GM19351 (cell line): ENCODE results near the gene KRT75.
"Not testable (repeated sequence)": the region's sequence is repeated elsewhere in the genome, so short reads cannot be mapped to it uniquely, and the experiment has no call there.

Experiments used
- ATAC-seq: cut with Tn5 transposase; IDR thresholded peaks from one replicate; pipeline ENCODE4 v1.9.1; 2021; ENCODE audit warnings: mild to moderate bottlenecking, moderate library complexity; ENCODE audit not compliant: unreplicated experiment

Gene KRT75

DNA sequence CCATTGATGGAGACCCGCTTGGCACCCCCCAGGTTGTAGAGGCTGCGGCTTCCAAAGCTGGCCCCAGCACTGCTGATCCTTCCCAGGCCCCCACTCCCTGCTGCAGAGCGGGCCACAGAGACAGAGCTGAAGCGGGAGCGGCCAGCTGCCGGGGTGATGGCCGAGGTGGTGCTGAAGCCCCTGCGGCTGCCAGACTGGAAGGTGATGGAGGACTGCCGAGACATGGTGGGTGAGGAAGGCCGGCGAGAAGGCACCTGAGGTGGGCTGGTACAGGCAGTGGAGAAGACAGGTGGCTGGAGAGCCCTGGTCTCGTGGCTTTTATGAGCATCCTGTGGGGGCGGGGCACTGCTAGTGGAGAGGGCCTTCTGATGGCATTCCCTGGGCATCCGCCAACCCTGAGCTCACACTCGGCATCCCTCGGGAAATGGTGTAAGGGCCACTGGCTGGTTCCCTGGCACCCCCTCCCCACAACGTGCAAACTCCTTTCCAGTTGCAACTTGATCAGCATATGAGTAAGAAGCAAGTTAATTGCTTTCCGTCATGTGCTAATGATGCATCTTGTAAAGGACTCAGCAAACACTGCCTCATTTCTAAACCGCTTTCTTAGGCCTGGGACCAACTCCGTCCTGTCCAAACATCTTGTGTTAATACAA, at the start of gene KRT75:
Gene KRT75 (minus strand): TSS at position 291 of the 653 bp plus-strand sequence. CDS start 67 bp downstream, at position 224.
- no peak for ATAC-seq

DNA sequence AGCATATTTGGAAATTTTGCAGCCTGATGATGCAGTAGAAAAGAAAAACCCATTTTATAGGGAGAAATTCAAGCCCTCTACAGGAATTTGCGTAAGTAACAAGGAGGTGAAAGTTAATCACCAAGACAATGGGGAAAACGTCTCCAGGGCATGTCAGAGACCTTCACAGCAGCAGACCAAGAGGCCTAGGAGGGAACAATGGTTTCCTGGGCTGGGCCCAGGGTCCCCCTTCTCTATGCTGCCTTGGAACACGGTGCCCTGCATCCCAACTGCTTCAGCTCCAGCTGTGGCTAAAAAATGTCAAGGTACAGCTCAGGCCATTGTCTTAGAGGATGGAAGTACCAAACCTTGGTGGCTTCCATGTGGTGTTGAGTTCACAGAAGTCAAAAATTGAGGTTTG, 45.9 kb upstream of the KRT75 start:
- ATAC-seq, result no peak

DNA sequence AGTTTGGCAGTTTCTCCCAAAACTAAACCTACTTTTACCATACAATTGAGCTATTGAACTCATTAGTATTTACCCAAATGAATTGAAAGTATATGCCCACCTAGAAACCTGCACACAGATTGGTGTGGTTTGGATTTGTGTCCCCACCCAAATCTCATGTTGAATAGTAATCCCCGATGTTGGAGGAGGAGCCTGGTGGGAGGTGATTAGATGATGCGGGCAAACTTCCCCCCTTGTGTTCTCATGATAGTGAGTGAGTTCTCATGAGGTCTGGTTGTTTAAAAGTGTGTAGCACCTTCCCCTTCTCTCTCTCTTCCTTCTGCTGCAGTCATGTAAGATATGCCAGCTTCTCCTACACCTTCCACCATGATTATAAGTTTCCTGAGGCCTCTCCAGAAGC, 43.5 kb upstream of the KRT75 start:
- no peak for ATAC-seq

DNA sequence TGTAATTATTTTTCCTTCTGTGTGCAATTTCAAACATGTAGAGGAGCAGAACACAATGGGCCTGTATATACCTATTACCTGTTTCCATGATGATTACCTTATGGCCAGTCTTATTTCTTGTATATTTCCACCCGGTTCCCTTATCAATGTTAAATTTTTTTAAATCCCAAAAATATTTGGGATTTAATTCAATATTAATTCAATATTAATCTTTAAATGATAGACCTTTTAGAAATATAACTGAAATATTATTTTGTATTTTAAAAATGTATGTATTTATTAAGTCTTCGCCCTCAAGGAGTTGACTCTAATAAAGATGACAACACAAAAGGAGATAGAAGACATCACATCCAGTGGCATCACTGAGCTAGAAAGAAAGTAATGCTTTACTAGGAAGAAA, 40.0 kb upstream of the KRT75 start:
- no peak for ATAC-seq

DNA sequence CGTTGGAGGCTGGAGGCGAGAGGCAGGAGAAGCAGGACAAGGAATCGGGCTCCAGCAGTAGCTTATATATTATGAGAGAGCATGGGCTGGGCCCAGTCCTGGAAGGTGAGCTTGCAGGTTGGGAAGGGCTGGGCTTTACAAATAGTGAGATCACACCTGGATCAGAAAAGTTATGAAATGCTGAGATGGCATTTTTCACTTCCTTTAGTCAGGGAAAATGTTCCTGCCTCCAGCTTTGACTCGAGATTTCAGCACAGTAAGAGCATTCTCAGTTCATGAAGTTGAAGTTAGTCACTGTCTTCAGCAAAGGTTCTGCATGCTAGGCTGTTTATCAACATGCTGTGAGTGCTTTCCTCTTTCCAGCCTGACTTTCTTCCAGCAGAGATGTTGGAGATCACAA, 39.6 kb upstream of the KRT75 start, which contains the start of gene KRT6C:
Gene KRT6C (minus strand): TSS at position 38 of the 400 bp plus-strand sequence. CDS start 68 bp downstream, outside the sequence.
- no peak for ATAC-seq

DNA sequence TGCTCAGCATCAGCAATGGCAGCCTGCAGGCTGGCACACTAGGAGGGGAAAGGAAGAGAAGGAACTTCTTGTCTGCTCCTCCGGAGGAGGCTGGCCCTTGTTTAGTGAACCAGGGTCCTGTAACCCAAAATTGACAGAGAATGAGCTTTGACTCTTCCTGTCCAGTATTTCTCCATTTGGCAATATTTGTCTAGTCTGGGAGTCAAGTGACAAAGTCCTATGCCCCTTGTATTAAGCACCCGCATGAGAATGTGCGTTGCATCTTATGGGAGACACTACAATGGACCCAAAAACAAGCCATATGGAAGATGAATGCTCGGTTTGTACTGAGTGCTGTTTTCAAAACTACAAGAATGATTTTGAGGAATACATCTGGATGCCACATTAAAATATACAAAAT, 35.7 kb upstream of the KRT75 start:
- ATAC-seq, result no peak

DNA sequence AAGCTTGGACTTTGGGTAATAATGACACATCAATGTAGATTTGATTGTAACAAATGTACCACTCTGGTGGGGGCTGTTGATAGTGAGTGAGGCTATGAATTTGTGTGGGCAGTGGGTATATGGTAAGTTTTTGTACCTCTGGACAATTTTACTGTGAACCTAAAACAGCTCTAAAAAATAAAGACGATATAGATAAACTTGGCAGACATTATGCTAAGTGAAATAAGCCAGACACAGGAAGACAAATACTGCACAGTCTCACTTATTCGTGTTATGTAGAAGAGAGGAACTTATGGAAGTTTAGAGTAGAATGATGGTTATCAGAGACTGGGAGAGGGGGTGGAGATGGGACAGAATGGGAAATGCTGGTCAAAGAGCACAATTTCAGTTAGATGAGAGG, 30.7 kb upstream of the KRT75 start:
- no peak for ATAC-seq

DNA sequence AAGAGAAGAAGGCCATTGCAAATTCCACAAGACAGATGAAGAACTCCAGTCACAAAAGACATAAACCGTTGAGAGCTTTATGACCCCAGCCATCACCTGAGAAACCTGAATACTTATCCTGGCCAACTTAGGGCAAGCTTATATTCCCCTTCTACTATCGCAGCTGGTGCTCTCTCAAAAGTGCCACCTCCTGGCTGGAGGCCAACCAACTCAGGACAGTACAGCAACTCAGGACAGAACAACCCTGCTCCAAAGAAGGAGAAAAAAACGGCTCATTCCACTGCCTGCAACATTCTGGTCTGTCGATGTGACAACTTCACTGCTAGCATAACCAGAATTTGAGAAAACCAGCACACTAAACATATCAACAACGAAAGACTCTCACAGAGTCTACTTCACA, 27.5 kb upstream of the KRT75 start:
- no peak for ATAC-seq

DNA sequence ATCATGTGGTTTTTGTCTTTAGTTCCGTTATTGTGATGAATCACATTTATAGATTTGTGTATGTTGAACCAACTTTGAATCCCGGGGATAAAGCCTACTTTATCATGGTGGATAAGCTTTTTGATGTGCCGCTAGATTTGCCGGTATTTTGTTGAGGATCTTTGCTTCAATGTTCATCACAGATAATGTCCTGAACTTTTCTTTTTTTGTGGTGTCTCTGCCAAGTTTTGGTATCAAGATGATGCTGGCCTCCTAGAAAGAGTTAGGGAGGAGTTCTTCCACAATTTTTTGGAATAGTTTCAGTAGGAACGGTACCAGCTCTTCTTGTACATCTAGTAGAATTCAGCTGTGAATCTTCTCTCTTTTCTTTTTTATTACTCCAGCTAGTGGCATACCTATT, 24.7 kb upstream of the KRT75 start:
- ATAC-seq, result no peak

DNA sequence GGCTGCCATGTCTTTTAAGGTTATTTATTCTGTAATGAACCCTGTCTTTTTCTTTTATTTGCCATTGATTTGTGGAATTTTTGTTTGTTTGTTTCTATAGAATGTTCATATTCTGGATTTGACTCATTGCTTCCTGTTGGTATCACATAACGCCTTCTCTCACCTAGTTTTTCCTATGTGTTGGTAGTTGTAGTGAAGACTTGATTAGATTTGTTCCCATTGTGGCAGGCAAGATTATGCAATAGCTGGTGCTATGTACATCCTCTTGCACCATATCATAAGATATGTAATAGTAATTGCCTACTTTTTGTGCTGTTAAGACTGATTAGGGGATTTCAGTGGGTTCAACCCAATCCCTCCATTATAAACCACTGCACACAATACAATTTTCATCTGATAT, 21.6 kb upstream of the KRT75 start:
- no peak for ATAC-seq

DNA sequence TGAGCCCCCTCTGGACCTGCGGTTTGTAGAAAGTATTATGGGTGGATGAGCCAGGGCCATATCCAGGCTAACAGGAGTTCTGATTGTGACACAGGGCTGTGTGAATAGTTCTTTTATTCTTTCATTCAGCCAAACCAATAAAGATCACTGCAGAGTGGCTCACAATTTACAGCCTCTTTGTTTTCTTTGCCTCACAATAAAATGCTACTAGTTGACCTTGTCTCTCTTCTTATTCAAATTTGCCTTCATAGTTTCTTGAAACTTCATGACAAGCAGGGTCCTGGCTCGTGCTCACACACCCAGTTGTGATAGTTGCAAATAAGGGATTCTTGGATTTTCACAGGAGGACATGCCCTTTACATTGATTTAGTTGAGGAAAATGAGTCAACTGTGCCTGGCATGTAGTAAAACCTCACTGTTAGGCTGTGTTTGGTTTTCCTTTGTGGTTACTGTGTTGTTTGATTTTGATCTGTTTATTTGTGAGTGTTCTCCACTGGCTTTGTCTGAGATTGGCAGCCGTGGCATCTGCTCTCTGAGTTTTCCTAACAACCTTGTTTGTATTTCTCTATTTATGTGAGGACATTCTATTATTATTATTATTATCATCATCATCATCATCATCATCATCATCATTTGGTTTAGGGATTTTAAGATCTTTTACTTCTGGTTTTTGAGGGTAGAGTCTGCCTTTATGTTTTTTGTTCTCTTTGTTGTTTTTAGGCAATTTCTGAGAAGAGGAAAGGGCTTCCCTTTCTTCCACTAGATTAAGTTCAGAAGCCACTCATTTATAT, 20.4 kb upstream of the KRT75 start:
- no peak for ATAC-seq

DNA sequence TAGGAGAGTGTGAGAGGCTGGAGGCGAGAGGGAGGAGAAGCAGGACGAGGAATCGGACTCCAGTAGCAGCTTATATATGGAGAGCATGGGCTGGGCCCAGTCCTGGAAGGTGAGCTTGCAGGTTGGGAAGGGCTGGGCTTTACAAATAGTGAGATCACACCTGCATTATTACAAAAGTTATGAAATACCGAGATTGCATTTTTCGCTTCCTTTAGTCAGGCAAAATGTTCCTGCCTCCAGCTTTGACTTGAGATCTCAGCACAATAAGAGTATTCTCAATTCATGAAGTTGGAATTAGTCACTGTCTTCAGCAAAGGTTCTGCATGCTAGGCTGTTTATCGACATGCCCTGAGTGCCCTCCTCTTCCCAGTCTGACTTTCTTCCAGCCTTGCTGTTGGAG, 17.9 kb upstream of the KRT75 start, which contains the start of gene KRT6B:
Gene KRT6B (minus strand): TSS at position 46 of the 400 bp plus-strand sequence. CDS start 68 bp downstream, outside the sequence.
- no peak for ATAC-seq

DNA sequence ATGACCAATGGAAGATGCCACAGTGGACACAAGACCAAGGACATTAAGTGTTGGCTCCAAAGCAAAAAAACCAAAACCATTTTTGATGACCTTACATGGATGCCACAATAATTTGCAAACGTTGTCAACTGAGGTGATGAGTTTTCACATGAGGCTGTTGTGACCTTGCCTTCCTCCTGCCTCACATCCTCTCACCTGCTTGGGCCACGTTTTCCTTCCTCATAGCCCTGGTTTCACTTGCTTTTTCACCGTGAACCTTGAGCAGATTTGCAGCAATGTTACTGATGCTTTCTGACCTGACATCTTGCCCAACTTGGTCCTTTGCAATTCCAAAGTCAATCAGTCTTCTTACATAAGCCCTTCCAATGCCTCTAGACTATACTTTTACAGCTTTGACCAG, 14.1 kb upstream of the KRT75 start:
- no peak for ATAC-seq

DNA sequence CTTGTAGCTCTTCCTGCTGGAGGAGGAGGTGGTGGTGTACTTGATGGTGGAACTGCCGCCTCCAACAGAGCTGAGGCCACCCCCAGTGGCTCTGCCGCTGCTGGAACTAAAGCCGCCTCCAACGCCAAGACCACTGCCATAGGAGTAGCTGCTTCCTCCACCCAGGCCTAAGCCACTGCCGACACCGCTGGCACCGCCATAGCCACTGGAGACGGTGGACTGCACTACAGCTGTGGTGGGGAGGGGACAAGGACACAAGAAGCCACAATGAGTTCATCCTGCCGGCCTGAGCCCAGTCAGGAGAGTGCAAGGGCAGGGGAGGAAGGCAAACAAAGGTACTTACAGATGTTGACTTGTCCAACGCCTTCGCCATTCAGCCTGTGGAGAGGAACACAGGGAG, 13.0 kb upstream of the KRT75 start:
- not testable (repeated sequence) for ATAC-seq

DNA sequence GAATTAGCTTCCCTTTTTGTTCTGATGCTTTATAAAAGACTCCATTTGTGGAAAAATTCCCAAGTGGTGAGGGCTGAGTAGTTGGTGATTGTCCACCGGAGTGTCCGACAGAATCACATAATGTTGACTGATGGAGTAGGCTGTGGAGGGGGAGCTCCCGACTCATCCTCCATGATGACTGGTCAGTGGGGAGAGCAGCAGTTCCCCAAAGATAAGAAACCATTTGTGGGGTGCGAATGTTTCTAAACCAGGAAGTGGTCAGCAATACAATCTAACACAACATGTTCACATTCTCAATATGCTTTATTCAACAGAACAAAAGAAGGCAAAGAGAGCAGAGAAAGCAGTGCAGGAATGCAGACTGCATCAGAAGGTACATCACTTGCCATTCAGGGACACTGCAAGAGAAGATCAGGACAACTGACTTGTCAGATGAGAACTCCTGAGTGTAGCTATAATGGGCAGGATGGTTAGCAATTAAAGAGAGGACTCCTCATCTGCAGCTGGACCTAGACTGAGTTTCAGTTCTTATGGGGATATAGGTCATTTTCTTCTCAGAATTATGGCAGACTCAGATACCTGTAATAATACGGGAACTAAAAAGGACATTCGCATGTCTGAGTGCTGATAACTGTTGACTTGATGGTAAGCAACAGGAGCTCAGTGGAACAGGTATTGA, 12.3 kb upstream of the KRT75 start:
- ATAC-seq, result no peak

DNA sequence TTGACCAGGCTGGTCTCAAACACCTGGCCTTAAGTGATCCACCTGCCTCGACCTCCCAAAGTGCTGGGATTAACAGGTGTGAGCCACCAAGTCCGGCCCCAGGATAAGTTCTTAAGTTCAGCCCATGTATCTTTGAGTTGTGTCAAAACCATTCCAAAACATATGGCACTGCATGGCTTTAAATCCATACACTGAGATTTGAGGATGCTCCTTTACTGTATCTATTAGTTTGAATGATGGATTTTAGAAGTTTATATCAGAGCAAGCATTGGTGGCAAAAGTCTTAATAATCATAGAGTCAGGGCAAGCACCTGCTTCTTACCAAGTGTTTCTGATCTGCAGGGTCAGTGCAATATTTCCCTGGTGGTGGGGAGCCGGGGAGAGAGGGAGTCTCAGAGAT, 11.7 kb upstream of the KRT75 start:
- ATAC-seq, result no peak

DNA sequence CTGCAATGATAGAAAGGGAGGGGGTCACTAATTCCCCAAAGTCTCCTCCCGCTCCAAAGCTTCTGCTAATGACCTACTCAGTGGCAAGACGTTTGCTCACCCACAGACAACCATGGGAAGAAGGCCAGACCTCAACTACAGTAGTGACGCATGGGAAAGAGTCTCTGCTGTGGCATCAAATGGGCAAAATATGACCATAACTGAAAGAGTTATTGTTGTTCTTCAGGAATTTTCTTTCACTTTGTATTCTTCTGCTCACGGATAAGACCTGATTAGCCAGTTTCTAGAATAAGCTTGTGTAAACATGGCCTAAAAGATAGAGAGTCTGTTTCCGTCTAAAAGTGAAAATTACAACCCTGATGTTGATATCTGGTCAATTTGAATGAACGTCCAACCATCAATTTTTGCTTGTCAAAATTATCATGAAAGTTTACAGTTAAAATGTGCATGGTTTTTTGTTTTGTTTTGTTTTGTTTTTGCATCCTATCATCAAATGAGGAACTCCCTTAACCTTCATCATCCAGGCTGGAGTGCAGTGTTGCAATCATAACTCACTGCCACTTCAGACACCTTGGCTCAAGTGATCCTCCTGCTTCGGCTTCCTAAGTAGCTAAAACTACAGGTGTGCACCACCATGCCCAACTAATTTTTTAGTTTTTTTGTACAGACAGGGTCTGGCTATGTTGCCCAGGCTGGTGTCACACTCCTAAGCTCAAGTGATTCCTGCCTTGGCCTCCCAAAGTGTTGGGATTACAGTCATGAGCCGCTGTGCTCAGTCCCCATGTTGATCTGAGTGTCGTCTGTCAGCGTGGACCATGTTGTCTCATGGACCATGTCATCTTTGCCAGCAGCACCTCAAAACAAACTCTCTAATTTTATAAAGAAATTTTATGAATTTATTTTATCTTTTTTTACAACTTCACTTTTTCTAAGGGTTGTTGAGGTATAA, 10.8 kb upstream of the KRT75 start:
- ATAC-seq, result no peak

DNA sequence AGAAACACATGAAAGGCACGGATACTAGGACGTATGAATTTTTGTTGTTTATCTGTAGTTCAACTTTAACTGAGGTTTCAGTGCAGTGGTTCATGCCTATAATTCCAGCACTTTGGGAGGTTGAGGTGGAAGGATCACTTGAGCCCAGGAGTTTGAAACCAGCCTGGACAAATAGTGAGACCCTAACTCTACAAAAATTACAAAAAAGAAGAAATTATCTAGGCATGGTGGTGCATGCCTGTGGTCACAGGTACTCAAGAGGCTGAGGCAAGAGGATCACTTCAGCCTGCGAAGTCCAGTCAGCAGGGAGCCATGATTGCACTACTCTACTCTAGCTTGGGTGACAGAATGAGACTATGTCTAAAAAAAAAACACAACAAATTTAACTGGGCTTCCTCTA, 9.8 kb upstream of the KRT75 start:
- no peak for ATAC-seq

DNA sequence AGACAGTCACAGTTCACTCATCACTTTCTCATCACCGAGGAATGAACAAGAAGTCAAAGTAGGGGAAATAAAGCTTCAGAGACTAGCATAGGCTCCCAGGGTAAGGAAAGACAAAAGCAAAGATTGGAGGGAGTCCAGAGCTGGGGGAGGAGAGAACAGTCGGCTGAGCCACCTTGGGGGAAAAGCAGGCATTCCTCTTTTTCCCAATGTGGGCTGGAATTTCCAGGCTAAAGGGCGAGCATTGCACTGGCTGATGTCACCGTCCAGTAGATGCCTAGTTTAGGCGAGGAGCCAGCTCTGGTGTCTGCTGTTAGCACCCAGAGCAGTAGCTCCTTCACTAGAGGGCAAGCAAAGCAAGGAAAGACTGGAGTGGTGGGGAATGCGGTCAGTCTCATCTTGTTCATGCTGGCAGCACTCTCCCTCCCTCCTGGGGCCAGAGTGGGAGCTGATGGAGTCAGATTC, 8.5 kb upstream of the KRT75 start:
- no peak for ATAC-seq

DNA sequence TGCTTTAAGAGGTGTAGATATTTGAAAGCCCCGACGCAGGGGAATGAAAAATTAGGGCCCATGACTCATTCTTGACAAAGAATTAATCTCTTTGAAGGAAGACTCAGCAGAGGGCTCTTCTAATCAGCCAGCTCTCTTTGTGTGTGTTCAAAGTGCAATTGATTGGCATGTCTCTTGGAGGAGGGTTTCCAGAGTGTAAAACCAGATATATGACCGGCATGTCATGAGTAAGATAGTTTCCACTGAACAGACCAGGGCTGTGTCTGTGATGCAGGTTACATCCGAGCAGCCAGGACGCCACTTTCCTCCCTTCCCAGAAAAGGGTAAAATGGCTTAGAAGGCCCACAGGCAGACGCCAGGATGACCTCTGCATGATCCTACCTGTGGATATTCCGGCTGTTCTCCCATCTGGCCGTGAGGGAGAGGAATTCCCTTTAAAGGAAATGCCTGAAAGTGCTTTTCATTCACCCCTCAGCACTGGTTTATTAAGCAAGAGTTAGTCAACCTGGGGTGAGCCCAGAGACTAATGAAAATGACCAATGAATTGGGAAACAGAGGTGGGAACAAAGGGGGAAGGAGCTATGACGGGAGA, 7.2 kb upstream of the KRT75 start:
- no peak for ATAC-seq
